Testis (tissue), 2 donors: Measurements from ENCODE around the gene PI4KA.

ENCODE experiments used
- CTCF ChIP-seq, 3 experiments: fragments of 450-650 bp in 2 of 3; fragments of 200-600 bp in 1 of 3; sonication (generic) in 1 of 3; IDR thresholded peaks; one replicate each; pipeline ENCODE4 v1.5.1; 2016 to 2019; ENCODE audit warnings: antibody characterized with exemption in 3 of 3, mild to moderate bottlenecking in 2 of 3, moderate library complexity in 1 of 3
- POLR2A ChIP-seq: fragments of 450-650 bp; IDR thresholded peaks from one replicate; pipeline ENCODE4 v1.6.1; 2017; ENCODE audit warnings: antibody characterized with exemption, mild to moderate bottlenecking, moderate library complexity

DNA sequence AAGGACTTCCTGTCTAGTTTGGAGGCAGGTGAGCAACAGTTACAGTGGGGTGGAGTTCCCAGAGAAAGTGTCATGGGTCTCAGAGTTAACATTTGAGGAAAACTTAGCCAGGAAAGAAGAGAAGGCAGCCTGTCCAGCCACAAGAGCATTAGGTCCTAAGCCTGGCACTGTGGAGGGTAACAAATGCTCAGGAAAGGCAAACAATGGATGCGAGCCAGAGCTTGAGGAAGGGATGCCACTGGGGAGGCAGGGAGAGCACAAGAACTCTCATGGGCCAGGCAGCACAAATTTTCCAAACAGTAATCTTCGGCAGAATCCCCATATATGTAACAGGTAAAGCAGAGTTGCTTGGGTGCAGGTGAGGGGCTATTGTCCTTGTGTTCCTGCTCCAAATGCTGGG lies 92.7 kb downstream of the PI4KA start:
- TF ChIP-seq CTCF (IDR thresholded peaks at IDR 0.05) (no peak), POLR2A (no peak)
